ENCODE data around the gene DEXI.

- TF ChIP-seq CTCF (IDR thresholded peaks at IDR 0.05) = no peak
- no peak for TF ChIP-seq POLR2A (IDR thresholded peaks at IDR 0.05)
These were observed 10.2 kb downstream of the DEXI start for GRCh38 chr16:10931977-10932632.
